Gastrocnemius medialis (tissue), 4 donors: ENCODE measurements around the gene RABL6. TPM values are rescaled to one million over a fixed set of nuclear protein-coding genes. Genes with fewer than 3 reads are reported as not detected.
"Not testable (repeated sequence)": the region's sequence is repeated elsewhere in the genome, so short reads cannot be mapped to it uniquely, and the experiment has no call there.

ENCODE experiments used
- ATAC-seq, 2 donors: fragments of 150-250 bp; one replicate each; pipeline ENCODE4 v1.9.1; 2016
- DNase-seq, 2 donors: peaks; one replicate each; pipeline ENCODE4 v3.0.0-alpha.2; 2019
- H3K27ac ChIP-seq, 4 donors: fragments of 200-600 bp; sonication (generic); 1 replicate in 1 of 4; 2 replicates in 3 of 4; pipeline ENCODE4 v1.5.1; 2016 to 2018; ENCODE audit warnings: mild to moderate bottlenecking in 2 of 4, moderate library complexity in 1 of 4
- H3K27me3 ChIP-seq, 3 donors: fragments of 200-600 bp; sonication (generic) in 2 of 3; 1 replicate in 1 of 3; 2 replicates in 2 of 3; pipeline versions ENCODE4 v1.5.1 to v1.6.0; 2016 to 2019; ENCODE audit warnings: mild to moderate bottlenecking in 1 of 3, moderate library complexity in 1 of 3
- H3K36me3 ChIP-seq, 2 donors: fragments of 200-600 bp; sonication (generic) in 1 of 2; one replicate each; pipeline ENCODE4 v1.5.1; 2017 to 2018
- H3K4me1 ChIP-seq, 2 donors: fragments of 200-600 bp; sonication (generic) in 1 of 2; one replicate each; pipeline ENCODE4 v1.5.1; 2016 to 2017; ENCODE audit warnings: mild to moderate bottlenecking in 2 of 2
- H3K4me3 ChIP-seq, 4 donors: fragments of 200-600 bp; sonication (generic) in 3 of 4; 1 replicate in 1 of 4; 2 replicates in 3 of 4; pipeline ENCODE4 v1.5.1; 2016 to 2019; ENCODE audit warnings: mild to moderate bottlenecking in 2 of 4
- H3K9me3 ChIP-seq, 3 donors: fragments of 200-600 bp; sonication (generic) in 2 of 3; 1 replicate in 1 of 3; 2 replicates in 2 of 3; pipeline ENCODE4 v1.5.1; 2016 to 2019
- CTCF ChIP-seq, 5 experiments: fragments of 450-650 bp in 3 of 5; fragments of 200-600 bp in 2 of 5; sonication (generic) in 2 of 5; IDR thresholded peaks in 4 of 5; conservative IDR thresholded peaks in 1 of 5; 1 replicate in 4 of 5; 2 replicates in 1 of 5; pipeline ENCODE4 v1.5.1; 2016 to 2019; ENCODE audit warnings: antibody characterized with exemption in 5 of 5, mild to moderate bottlenecking in 3 of 5, moderate library complexity in 3 of 5
- POLR2A ChIP-seq, 2 donors: fragments of 450-650 bp; IDR thresholded peaks; one replicate each; pipeline ENCODE4 v1.6.1; 2017; ENCODE audit warnings: antibody characterized with exemption in 2 of 2, mild to moderate bottlenecking in 2 of 2, moderate library complexity in 2 of 2
- in situ Hi-C, 4 donors: fragments of 200-750 bp; cut with MboI; loops; one replicate each; pipeline versions ENCODE4 v1.15.0 to v1.8.0; 2017; ENCODE audit warnings: low sequenced_read_pairs in 4 of 4
- intact Hi-C: fragments of 100-400 bp; cut with DNase I; formaldehyde crosslinking; loops from one replicate; pipeline ENCODE4 v1.15.1; 2023; ENCODE audit warnings: low total_unique reads
- total RNA-seq, 4 donors: library from RNA; depleted of rRNA; stranded (reverse); fragments of >200 nt; gene quantifications; one replicate each; pipeline versions ENCODE4 v1.1.0 to v1.2.3, GENCODE V29; 2016

Gene RABL6
- total RNA-seq, 4 donors from 2014 or later: 84.9 to 121 (median 105) TPM

DNA sequence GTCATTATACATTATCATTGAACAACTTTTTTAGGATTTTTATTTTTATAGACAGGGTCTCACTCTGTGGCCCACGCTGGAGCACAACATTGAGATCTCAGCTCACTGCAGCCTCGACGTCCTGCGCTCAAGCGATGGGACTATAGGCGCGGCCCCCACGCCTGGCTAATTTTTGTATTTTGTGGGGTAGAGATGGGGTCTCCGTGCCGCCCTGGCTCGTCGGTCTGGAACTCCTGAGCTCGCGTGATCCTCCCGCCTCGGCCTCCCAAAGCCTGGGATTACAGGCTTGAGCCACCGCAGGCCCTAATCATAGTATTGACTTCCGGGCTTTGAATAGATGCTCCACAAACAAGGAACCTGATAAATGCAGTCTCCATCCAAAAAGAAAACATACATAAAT, 59.7 kb downstream of the RABL6 start:
- ATAC-seq: no peak
- intact Hi-C loops: loop anchor here (5.0 kb wide), 1 partner anchor 75 kb away; the partner anchor contains the start of gene TMEM141
- Histone ChIP-seq H3K4me1 (peaks cover 21 to 27% of the 10 kb centered on the region in 2 donors), H3K36me3 (peaks cover 0 to 19% of the 10 kb centered on the region in 2 donors), H3K27me3 (no peaks in the 10 kb centered on the region), H3K27ac (no peak overlapping the region), H3K4me3 (no peak overlapping the region), H3K9me3 (no peaks in the 10 kb centered on the region)
- in situ Hi-C loops: no loop called here
- TF ChIP-seq CTCF (IDR thresholded peaks at IDR 0.05 in 4 of 5, conservative IDR thresholded peaks at IDR 0.05 in 1 of 5) (no peak), POLR2A (IDR thresholded peaks at IDR 0.05) (no peak)
- no peak for DNase-seq

DNA sequence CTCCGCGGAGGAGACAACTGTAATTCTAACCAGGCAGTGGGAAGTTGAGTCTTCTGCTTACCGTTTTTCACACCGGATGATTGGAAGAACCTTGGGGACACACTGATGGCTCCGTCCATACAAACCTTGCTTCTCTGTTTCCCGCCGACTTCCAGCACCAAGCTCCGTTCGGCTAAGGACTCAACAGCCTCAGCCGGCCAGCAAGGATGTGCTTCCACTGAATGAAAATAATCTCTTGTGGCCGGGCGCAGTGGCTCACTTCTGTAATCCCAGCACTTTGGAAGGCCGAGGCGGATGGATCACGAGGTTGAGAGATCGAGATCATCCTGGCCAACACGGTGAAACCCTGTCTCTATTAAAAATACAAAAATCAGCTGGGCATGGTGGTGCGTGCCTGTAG, 60.2 kb downstream of the RABL6 start:
- Histone ChIP-seq H3K27ac (no peak overlapping the region), H3K4me1 (peaks cover 21 to 27% of the 10 kb centered on the region in 2 donors), H3K4me3 (no peak overlapping the region), H3K9me3 (no peaks in the 10 kb centered on the region), H3K27me3 (no peaks in the 10 kb centered on the region), H3K36me3 (peaks cover 0 to 15% of the 10 kb centered on the region in 2 donors)
- DNase-seq: no peak
- intact Hi-C loops (loop anchor here (5.0 kb wide), 1 partner anchor 76 kb away; the partner anchor contains the start of gene TMEM141), in situ Hi-C loops (no loop called here)
- no peak for ATAC-seq
- TF ChIP-seq CTCF (IDR thresholded peaks at IDR 0.05 in 4 of 5, conservative IDR thresholded peaks at IDR 0.05 in 1 of 5): no peak
- TF ChIP-seq POLR2A (IDR thresholded peaks at IDR 0.05): no peak

GRCh38 chr9:136868644-136869043, 60.9 kb downstream of the RABL6 start:
- H3K27me3 ChIP-seq: no peaks in the 10 kb centered on the region
- ATAC-seq (no peak), DNase-seq (no peak)
- H3K9me3 ChIP-seq: no peaks in the 10 kb centered on the region
- intact Hi-C loops: loop anchor here (5.0 kb wide), 1 partner anchor 76 kb away; the partner anchor contains the start of gene TMEM141
- peaks cover 0 to 8% of the 10 kb centered on the region in 2 donors for H3K36me3 ChIP-seq
- H3K4me3 ChIP-seq: no peak overlapping the region
- no peak for TF ChIP-seq CTCF (IDR thresholded peaks at IDR 0.05 in 4 of 5, conservative IDR thresholded peaks at IDR 0.05 in 1 of 5)
- no peak for TF ChIP-seq POLR2A (IDR thresholded peaks at IDR 0.05)
- peaks cover 21 to 25% of the 10 kb centered on the region in 2 donors for H3K4me1 ChIP-seq
- no peak overlapping the region for H3K27ac ChIP-seq
- in situ Hi-C loops: no loop called here

GRCh38 chr9:136869611-136870010, 61.9 kb downstream of the RABL6 start:
- H3K36me3 ChIP-seq, H3K27me3 ChIP-seq, in situ Hi-C loops, DNase-seq, H3K27ac ChIP-seq, H3K9me3 ChIP-seq, ATAC-seq, H3K4me3 ChIP-seq: not testable (repeated sequence)
- intact Hi-C loops: loop anchor here (5.0 kb wide), 1 partner anchor 77 kb away; the partner anchor contains the start of gene TMEM141
- peaks cover 11 to 15% of the 10 kb centered on the region in 2 donors for H3K4me1 ChIP-seq

DNA sequence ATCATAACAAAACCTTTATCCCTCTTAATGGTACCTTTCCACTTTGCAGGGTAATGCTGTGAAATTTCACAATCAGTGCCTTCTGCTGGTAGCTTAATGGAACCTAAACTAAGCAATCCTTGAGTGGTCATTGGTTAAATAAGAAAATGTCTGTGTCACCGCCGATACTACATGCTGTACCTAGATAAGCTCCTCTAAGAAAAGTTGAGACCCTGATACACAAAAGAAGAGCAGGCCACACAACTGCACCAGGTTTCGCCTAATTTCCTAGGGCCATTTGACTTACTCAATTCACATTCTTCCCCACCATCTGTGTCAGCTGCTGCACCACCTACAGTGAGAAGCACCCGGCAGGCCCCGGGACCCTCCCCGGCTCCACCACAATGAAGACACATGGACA, 67.4 kb downstream of the RABL6 start:
- intact Hi-C loops (no loop called here), in situ Hi-C loops (no loop called here)
- ATAC-seq (no peak), DNase-seq (no peak)
- H3K36me3 ChIP-seq: no peaks in the 10 kb centered on the region
- no peaks in the 10 kb centered on the region for H3K27me3 ChIP-seq
- no peaks in the 10 kb centered on the region for H3K4me1 ChIP-seq
- TF ChIP-seq POLR2A (IDR thresholded peaks at IDR 0.05): no peak
- no peak for TF ChIP-seq CTCF (IDR thresholded peaks at IDR 0.05 in 4 of 5, conservative IDR thresholded peaks at IDR 0.05 in 1 of 5)
- no peaks in the 10 kb centered on the region for H3K9me3 ChIP-seq
- no peak overlapping the region for H3K4me3 ChIP-seq
- H3K27ac ChIP-seq: no peak overlapping the region
